K562 (cell line): ENCODE data around the gene MYMX. TPM values are rescaled to one million over a fixed set of nuclear protein-coding genes. Genes with fewer than 3 reads are reported as not detected.

Experiments used
- ATAC-seq: fragments of 200-7000 bp; cut with Tn5 transposase; 3 replicates; pipeline ENCODE4 v1.9.1; 2020; ENCODE audit warnings: moderate library complexity
- BruUV-seq: library from RNA; stranded (reverse); fragments of 400-500 nt; replicated peaks from 2 replicates; lab custom pipeline; 2021; lab: Mats Ljungman, UMichigan
- CTCF ChIA-PET: fragments of 300-600 bp; formaldehyde crosslinking; extraction: SDS; loops from one replicate; lab custom pipeline; 2021; ENCODE audit warnings: low intra/inter-chr PET ratio; lab: Yijun Ruan, JAX
- POLR2A ChIA-PET: fragments of 300-600, 350-650 bp; sonication (Branson Sonifier 250); formaldehyde crosslinking; extraction: SDS; loops from one replicate; lab custom pipeline; 2021; ENCODE audit warnings: antibody characterized with exemption, inconsistent platforms; lab: Yijun Ruan, JAX
- DNase-seq, 4 experiments: peaks; one replicate each; pipeline versions ENCODE4 v3.0.0 to v3.0.0-alpha.2; 2011 to 2018; ENCODE audit warnings: low spot score in 3 of 4, mixed read lengths in 3 of 4; ENCODE audit errors: extremely low read depth in 1 of 4
- FAIRE-seq: peaks from 2 replicates; lab custom pipeline; 2011; peaks lifted over from hg19 to GRCh38; lab: Jason Lieb, UNC
- H2AFZ ChIP-seq: 2 replicates; pipeline ENCODE4 v1.6.0; 2011; ENCODE audit warnings: low read depth, low read length, control low read depth, inconsistent platforms
- H3K27ac ChIP-seq: fragments of 200-600 bp; 3 replicates; pipeline ENCODE4 v1.8.0; 2011; ENCODE audit warnings: low read depth, mild to moderate bottlenecking, control low read depth, inconsistent platforms, low read length, moderate library complexity, mixed read lengths; ENCODE audit errors: extremely low read depth
- H3K27me3 ChIP-seq, 2 experiments: fragments of 300-600 bp in 1 of 2; 2 replicates in 1 of 2; 3 replicates in 1 of 2; pipeline versions ENCODE4 v1.6.0 to v1.8.0; 2011; ENCODE audit warnings: inconsistent platforms in 2 of 2, low read length in 2 of 2, mild to moderate bottlenecking in 1 of 2, mixed read lengths in 1 of 2, moderate library complexity in 1 of 2; ENCODE audit not compliant: control insufficient read depth in 2 of 2, insufficient read depth in 2 of 2
- H3K36me3 ChIP-seq: fragments of 300-600 bp; 3 replicates; pipeline ENCODE4 v1.8.0; 2011; ENCODE audit warnings: mild to moderate bottlenecking, low read length, inconsistent platforms; ENCODE audit not compliant: control insufficient read depth, insufficient read depth
- H3K4me1 ChIP-seq, 2 experiments: fragments of 200-600 bp in 1 of 2; replicated peaks in 1 of 2; 2 replicates in 1 of 2; 3 replicates in 1 of 2; pipeline versions ENCODE4 v1.5.1 to v1.8.0; 2011; ENCODE audit warnings: inconsistent platforms in 2 of 2, low read length in 2 of 2, mild to moderate bottlenecking in 1 of 2, mixed read lengths in 1 of 2, moderate library complexity in 1 of 2; ENCODE audit not compliant: control insufficient read depth in 2 of 2, insufficient read depth in 2 of 2
- H3K4me2 ChIP-seq: 2 replicates; pipeline ENCODE4 v1.6.1; 2011; ENCODE audit warnings: low read length, control low read depth, inconsistent platforms, mixed read lengths; ENCODE audit not compliant: insufficient read depth
- H3K4me3 ChIP-seq: fragments of 200-600 bp; sonication (generic), shearing (Covaris generic); 2 replicates; pipeline ENCODE4 v1.5.1; 2016; ENCODE audit warnings: control low read depth, inconsistent platforms
- H3K79me2 ChIP-seq: fragments of 200-600 bp; 3 replicates; pipeline ENCODE4 v1.8.0; 2011; ENCODE audit warnings: low read length, inconsistent platforms; ENCODE audit not compliant: control insufficient read depth, insufficient read depth
- H3K9ac ChIP-seq, 2 experiments: 2 replicates each; pipeline versions ENCODE4 v1.6.0 to v1.6.1; 2011; ENCODE audit warnings: low read depth in 2 of 2, low read length in 2 of 2, control low read depth in 1 of 2, inconsistent platforms in 1 of 2, mild to moderate bottlenecking in 1 of 2, mixed read lengths in 1 of 2; ENCODE audit not compliant: insufficient read depth in 1 of 2
- H3K9me1 ChIP-seq: one replicate; pipeline ENCODE4 v1.6.0; 2011; ENCODE audit warnings: inconsistent platforms, mild to moderate bottlenecking, low read length, moderate library complexity; ENCODE audit not compliant: control insufficient read depth, insufficient read depth
- H3K9me3 ChIP-seq: replicated peaks from 2 replicates; pipeline ENCODE4 v1.5.1; 2011; ENCODE audit warnings: low read depth, low read length, inconsistent platforms; ENCODE audit not compliant: control insufficient read depth, insufficient read depth
- H4K20me1 ChIP-seq: replicated peaks from 2 replicates; pipeline ENCODE4 v1.6.1; 2011; ENCODE audit warnings: low read length, inconsistent platforms, mixed read lengths; ENCODE audit not compliant: control insufficient read depth, insufficient read depth
- CCNT2 ChIP-seq: IDR thresholded peaks from 2 replicates; pipeline ENCODE4 v1.6.1; 2011; ENCODE audit warnings: borderline replicate concordance, low read depth, mild to moderate bottlenecking, moderate library complexity, mixed read lengths, low read length; ENCODE audit not compliant: insufficient read length; ENCODE audit errors: extremely low read depth
- CHCHD3 ChIP-seq: fragments of 250-450 bp; sonication (Bioruptor Pico); IDR thresholded peaks from 2 replicates; pipeline ENCODE4 v2.1.2; 2022; ENCODE audit warnings: mild to moderate bottlenecking
- DDX20 ChIP-seq: fragments of 450-650 bp; IDR thresholded peaks from 2 replicates; pipeline ENCODE4 v1.6.1; 2016; ENCODE audit warnings: missing genetic modification characterization, low read depth, mild to moderate bottlenecking, missing compliant biosample characterization, moderate library complexity
- EP400 ChIP-seq: fragments of 450-650 bp; IDR thresholded peaks from 2 replicates; pipeline ENCODE4 v1.6.1; 2017; ENCODE audit warnings: antibody characterized with exemption, mild to moderate bottlenecking, moderate library complexity
- MAFG ChIP-seq: fragments of 450-650 bp; conservative IDR thresholded peaks from 2 replicates; pipeline ENCODE4 v1.6.1; 2016; ENCODE audit warnings: missing genetic modification characterization, missing compliant biosample characterization
- MTF1 ChIP-seq: fragments of 250-450 bp; sonication (Bioruptor Pico); IDR thresholded peaks from 2 replicates; pipeline ENCODE4 v1.9.0; 2021; ENCODE audit warnings: moderate library complexity, mild to moderate bottlenecking, inconsistent platforms, borderline replicate concordance
- PHF21A ChIP-seq: fragments of 450-650 bp; IDR thresholded peaks from 2 replicates; pipeline ENCODE4 v1.6.1; 2017; ENCODE audit warnings: low read depth, borderline replicate concordance
- WGBS: fragments of 100-300 bp; shearing (Covaris generic); methylation state at CpG from one replicate; pipeline ENCODE4 v1.1.6; 2016; ENCODE audit warnings: low coverage, mixed read lengths; ENCODE audit not compliant: insufficient coverage; ENCODE audit errors: missing lambda C conversion rate; 5-methylcytosine and 5-hydroxymethylcytosine counted together
- in situ Hi-C: fragments of 300-500 bp; cut with MboI; formaldehyde crosslinking; loops from 4 replicates; pipeline ENCODE4 v1.15.0; 2018; ENCODE audit warnings: inconsistent platforms, mixed read lengths
- intact Hi-C: fragments of 100-400 bp; cut with micrococcal nuclease; formaldehyde crosslinking; loops from 2 replicates; pipeline ENCODE4 v1.14.2; 2022
- polyA plus RNA-seq, 8 experiments: library from polyadenylated mRNA; depleted of rRNA in 4 of 8; stranded (reverse) in 5 of 8; unstranded in 3 of 8; fragments of >200 nt; fragmentation: Nextera tagmentation in 2 of 8; fragmentation: Illumina TruSeq in 1 of 8; extraction: Ambion mirVana in 2 of 8; extraction: Trizol in 1 of 8; gene quantifications; 2 replicates each; pipeline versions ENCODE4 v1.2.1 to v1.2.3, GENCODE V29; 2011 to 2014; ENCODE audit warnings: inconsistent platforms in 1 of 8, missing spikeins in 1 of 8
- total RNA-seq, 7 experiments: library from RNA; depleted of rRNA in 6 of 7; stranded (reverse); fragments of >200 nt in 6 of 7; fragmentation: Illumina TruSeq in 2 of 7; extraction: Trizol in 2 of 7; gene quantifications; 2 replicates each; pipeline versions ENCODE4 v1.2.1 to v1.2.3, GENCODE V29; 2011 to 2021; ENCODE audit warnings: low replicate concordance in 1 of 7
- TF ChIP-seq, protein P1 (sequence below), 2 experiments: fragments of 450-650 bp; IDR thresholded peaks; 2 replicates each; pipeline ENCODE4 v1.6.1; 2018; ENCODE audit warnings: mild to moderate bottlenecking in 2 of 2, low read depth in 1 of 2; ENCODE audit not compliant: partially characterized antibody in 2 of 2
- TF ChIP-seq, protein P2 (sequence below): fragments of 450-650 bp; IDR thresholded peaks from 2 replicates; pipeline ENCODE4 v1.7.1; 2018; ENCODE audit warnings: mild to moderate bottlenecking, low read depth; ENCODE audit not compliant: partially characterized antibody
- TF ChIP-seq, protein P3 (sequence below): fragments of 450-650 bp; formaldehyde crosslinking; conservative IDR thresholded peaks from 2 replicates; pipeline ENCODE4 v1.4.0; 2022; ENCODE audit warnings: mild to moderate bottlenecking, missing genetic modification characterization

The MYMX gene
- total and polyA plus RNA-seq, 9 of the 15 experiments (the other 6 are each of a cell fraction or from before 2014, with no cell fraction given): 0.12 TPM; not detected in 8

DNA sequence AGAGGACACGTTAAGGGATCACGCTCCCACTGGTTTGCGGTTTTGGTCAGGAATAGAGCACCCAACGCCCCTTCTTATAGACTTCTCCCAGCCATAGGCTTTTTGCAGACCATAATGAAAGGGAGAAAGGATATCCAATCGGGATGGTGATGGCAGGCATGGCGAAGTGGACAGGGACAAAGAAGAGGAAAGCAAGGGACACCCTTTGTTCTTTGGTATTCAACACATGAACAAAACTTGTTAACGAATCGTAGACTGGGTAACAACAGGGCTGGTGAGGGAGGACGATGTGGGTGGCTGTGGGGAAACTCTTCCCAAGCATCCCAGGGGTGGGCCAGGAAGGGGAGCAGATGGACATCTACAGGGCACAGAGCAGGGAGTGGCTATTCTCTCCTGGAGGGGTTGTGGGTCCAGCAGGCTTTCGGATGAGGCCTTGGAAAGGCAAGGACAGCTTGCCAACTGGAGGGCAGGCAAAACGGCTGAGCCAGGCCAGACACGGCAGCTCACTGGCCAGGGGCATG is 28.7 kb downstream of the MYMX start:
- H3K4me3 ChIP-seq: peak overlapping the region; percentile 94
- H3K4me1 ChIP-seq: peaks cover 22 to 28% of the 10 kb centered on the region in 2 experiments
- POLR2A ChIA-PET: interaction anchor here (0.6 to 7.4 kb wide), 18 partner anchors 10 to 1267 kb away, joined by 3 to 144 read pairs (median 5); partner anchors contain the start of genes GTPBP2, NFKBIE, SLC29A1 and SLC35B2
- TF ChIP-seq CHCHD3 (CRISPR knock-in tag): no peak
- TF ChIP-seq MAFG (tag): no peak
- TF ChIP-seq EP400: no peak
- TF ChIP-seq, protein P1, sequence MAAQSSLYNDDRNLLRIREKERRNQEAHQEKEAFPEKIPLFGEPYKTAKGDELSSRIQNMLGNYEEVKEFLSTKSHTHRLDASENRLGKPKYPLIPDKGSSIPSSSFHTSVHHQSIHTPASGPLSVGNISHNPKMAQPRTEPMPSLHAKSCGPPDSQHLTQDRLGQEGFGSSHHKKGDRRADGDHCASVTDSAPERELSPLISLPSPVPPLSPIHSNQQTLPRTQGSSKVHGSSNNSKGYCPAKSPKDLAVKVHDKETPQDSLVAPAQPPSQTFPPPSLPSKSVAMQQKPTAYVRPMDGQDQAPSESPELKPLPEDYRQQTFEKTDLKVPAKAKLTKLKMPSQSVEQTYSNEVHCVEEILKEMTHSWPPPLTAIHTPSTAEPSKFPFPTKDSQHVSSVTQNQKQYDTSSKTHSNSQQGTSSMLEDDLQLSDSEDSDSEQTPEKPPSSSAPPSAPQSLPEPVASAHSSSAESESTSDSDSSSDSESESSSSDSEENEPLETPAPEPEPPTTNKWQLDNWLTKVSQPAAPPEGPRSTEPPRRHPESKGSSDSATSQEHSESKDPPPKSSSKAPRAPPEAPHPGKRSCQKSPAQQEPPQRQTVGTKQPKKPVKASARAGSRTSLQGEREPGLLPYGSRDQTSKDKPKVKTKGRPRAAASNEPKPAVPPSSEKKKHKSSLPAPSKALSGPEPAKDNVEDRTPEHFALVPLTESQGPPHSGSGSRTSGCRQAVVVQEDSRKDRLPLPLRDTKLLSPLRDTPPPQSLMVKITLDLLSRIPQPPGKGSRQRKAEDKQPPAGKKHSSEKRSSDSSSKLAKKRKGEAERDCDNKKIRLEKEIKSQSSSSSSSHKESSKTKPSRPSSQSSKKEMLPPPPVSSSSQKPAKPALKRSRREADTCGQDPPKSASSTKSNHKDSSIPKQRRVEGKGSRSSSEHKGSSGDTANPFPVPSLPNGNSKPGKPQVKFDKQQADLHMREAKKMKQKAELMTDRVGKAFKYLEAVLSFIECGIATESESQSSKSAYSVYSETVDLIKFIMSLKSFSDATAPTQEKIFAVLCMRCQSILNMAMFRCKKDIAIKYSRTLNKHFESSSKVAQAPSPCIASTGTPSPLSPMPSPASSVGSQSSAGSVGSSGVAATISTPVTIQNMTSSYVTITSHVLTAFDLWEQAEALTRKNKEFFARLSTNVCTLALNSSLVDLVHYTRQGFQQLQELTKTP (IDR thresholded peaks at IDR 0.05; ENCODE audit: low read depth in 1 of 2, partially characterized antibody in 2 of 2): no peak
- TF ChIP-seq PHF21A: 0 out of 2 replicates have a peak, but pooled peaks have one; percentile 26
- TF ChIP-seq CCNT2: no peak
- TF ChIP-seq, protein P2, sequence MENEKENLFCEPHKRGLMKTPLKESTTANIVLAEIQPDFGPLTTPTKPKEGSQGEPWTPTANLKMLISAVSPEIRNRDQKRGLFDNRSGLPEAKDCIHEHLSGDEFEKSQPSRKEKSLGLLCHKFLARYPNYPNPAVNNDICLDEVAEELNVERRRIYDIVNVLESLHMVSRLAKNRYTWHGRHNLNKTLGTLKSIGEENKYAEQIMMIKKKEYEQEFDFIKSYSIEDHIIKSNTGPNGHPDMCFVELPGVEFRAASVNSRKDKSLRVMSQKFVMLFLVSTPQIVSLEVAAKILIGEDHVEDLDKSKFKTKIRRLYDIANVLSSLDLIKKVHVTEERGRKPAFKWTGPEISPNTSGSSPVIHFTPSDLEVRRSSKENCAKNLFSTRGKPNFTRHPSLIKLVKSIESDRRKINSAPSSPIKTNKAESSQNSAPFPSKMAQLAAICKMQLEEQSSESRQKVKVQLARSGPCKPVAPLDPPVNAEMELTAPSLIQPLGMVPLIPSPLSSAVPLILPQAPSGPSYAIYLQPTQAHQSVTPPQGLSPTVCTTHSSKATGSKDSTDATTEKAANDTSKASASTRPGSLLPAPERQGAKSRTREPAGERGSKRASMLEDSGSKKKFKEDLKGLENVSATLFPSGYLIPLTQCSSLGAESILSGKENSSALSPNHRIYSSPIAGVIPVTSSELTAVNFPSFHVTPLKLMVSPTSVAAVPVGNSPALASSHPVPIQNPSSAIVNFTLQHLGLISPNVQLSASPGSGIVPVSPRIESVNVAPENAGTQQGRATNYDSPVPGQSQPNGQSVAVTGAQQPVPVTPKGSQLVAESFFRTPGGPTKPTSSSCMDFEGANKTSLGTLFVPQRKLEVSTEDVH: no peak
- TF ChIP-seq DDX20 (tag): no peak
- TF ChIP-seq, protein P3, sequence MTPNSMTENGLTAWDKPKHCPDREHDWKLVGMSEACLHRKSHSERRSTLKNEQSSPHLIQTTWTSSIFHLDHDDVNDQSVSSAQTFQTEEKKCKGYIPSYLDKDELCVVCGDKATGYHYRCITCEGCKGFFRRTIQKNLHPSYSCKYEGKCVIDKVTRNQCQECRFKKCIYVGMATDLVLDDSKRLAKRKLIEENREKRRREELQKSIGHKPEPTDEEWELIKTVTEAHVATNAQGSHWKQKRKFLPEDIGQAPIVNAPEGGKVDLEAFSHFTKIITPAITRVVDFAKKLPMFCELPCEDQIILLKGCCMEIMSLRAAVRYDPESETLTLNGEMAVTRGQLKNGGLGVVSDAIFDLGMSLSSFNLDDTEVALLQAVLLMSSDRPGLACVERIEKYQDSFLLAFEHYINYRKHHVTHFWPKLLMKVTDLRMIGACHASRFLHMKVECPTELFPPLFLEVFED (CRISPR knock-in tag): no peak
- 0 out of 2 replicates have a peak, but pooled peaks have one; percentile 41 for TF ChIP-seq MTF1 (CRISPR knock-in tag)
- TF ChIP-seq, all 486 proteins: peak for 2
- peaks cover 35% of the 10 kb centered on the region for H4K20me1 ChIP-seq
- no peak for ATAC-seq
- no peak for DNase-seq
- no peak overlapping the region for H3K27ac ChIP-seq
- peak overlapping the region; percentile 95 to 100; a peak in 3 of 4 replicates for H3K9ac ChIP-seq
- CTCF ChIA-PET: no interaction called here
- peak overlapping the region; percentile 85 for H2AFZ ChIP-seq
- H3K36me3 ChIP-seq: peaks cover 35% of the 10 kb centered on the region
- 77% methylated on average over 12 of the region's 12 CpGs for WGBS
- no peaks in the 10 kb centered on the region for H3K9me3 ChIP-seq
- peak overlapping the region; percentile 99 for H3K4me2 ChIP-seq
- intact Hi-C loops (no loop called here), in situ Hi-C loops (no loop called here)
- peaks cover 40% of the 10 kb centered on the region for H3K79me2 ChIP-seq
- no peaks in the 10 kb centered on the region for H3K27me3 ChIP-seq
- no peak for FAIRE-seq
- no TSS peak for BruUV-seq
- H3K9me1 ChIP-seq: peaks cover 8% of the 10 kb centered on the region
